HG02642 (cell line): Measurements from ENCODE around the gene SNAP29.
"Not testable (repeated sequence)": the region's sequence is repeated elsewhere in the genome, so short reads cannot be mapped to it uniquely, and the experiment has no call there.

ENCODE experiments used
- ATAC-seq: cut with Tn5 transposase; IDR thresholded peaks from one replicate; pipeline ENCODE4 v1.9.1; 2021; ENCODE audit warnings: mild to moderate bottlenecking; ENCODE audit not compliant: unreplicated experiment, poor library complexity

The SNAP29 gene

DNA sequence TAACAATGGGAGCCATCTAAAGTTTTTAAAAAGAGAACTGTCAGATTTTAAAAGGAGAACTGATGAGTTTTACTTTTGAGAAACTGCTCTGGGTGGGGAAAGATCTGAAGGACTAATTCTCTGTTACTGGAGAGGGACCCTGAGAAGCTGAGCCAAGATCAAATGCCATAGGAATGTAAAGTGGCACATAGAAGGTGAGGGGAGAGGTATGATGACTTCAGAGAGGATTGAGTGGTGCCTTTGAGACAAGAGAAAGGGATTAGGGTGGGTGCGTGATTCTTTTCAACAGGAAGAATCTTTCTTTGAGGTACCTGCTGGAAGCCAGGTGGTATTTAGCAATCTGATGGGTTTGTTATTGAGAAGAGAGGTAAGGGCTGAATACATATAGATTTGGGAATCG is 67.4 kb downstream of the SNAP29 start:
- no peak for ATAC-seq

DNA sequence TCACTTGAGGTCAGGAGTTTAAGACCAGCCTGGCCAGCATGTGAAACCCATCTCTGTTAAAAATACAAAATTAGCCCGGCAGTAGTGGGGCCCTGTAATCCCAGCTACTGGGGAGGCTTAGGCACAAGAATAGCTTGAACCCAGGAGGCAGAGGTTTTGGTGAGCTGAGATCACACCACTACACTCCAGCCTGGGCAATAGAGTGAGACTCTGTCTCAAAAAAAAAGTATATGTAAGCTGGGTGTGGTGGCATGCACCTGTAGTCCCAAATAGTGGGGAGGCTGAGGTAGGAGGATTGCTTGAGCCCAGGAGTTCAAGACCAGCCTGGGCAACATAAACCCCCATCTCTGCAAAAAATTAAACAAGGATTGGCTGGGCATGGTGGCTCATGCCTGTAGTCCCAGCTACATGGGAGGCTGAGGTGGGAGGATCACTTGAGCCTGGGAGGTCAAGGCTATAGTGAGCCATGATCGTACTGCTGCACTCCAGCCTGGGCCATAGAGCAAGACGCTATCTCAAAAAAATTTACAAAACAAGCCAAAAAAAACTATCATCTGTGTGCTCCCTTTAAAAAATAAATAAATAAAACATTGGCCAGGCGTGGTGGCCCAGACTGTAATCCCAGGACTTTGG is 69.2 kb downstream of the SNAP29 start:
- no peak for ATAC-seq

DNA sequence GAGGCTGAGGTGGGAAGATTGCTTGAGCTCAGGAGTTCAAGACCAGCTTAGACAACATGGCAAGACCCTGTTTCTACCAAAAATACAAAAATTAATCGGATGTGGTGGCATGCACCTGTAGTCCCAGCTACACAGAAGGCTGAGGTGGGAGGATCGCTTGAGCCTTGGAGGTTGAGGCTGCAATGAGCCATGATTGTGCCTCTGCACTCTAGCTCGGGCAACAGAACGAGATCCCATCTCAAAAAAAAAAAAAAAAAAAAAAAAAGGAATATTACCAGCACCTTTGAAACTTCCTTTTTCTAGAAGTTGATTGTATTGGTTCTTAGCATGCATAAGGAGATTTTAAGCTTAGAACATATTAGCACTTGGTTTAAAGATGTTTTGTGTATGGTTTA is 69.8 kb downstream of the SNAP29 start:
- ATAC-seq: no peak

DNA sequence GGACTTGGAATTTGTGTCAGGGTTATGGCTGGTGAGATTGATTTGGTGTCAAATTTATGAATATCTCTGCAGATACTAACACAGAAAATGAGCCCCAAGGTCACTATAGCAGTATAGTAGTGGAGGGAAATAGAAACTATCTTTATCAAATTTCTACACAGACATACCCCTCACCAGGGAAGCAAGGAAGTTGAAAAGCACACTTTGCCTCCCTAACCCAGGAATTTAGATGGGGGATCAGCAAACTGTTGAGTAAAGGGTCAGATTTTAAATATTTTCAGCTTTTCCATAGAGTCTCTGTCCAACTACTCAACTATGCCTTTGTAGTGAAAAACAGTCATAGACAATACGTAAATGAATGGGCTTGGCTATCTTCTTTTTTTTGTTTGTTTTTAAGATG is 71.2 kb downstream of the SNAP29 start:
- ATAC-seq: no peak

DNA sequence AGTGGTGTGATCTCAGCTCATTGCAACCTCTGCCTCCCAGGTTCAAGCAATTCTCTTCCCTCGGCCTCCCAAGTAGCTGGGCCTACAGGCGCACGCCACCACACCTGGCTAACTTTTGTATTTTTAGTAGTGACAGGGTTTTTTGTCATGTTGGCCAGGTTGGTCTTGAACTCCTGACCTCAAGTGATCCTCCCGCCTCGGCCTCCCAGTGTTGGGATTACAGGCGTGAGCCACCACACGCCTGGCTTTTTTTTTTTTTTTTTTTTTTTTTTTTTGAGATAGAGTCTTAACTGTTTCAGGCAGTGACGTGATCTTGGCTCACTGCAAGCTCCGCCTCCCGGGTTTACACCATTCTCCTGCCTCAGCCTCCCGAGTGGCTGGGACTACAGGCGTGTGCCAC is 71.6 kb downstream of the SNAP29 start:
- not testable (repeated sequence) for ATAC-seq

DNA sequence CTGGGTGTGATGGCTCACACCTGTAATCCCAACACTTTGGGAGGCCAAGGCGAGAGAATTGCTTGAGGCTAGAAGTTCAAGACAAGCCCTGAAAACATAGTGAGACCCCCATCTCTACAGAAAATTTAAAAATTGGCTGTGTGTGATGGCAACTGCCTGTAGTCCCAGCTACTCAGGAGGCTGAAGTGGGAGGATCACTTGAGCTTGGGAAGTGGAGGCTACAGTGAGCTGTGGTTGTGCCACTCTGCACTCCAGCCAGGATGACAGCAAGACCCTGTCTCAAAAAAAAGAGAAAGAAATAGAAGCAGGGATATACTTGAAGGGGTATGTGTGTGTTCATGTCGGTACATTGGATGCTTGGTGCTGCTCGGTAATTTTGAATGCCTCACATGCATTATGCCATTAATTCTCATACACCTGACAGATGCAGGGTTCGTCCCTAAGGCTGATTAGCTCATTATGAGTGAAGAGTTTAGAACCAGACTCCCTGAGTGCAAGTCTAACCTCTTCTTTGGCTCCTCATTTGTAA is 72.4 kb downstream of the SNAP29 start:
- ATAC-seq: no peak

DNA sequence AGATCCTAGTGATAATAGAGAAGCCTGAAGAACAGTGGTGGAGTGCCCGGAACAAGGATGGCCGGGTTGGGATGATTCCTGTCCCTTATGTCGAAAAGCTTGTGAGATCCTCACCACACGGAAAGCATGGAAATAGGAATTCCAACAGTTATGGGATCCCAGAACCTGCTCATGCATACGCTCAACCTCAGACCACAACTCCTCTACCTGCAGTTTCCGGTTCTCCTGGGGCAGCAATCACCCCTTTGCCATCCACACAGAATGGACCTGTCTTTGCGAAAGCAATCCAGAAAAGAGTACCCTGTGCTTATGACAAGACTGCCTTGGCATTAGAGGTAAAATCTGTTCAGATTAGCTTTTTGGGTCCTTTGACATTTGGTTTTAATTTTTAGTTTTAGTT is 75.1 kb downstream of the SNAP29 start:
- no peak for ATAC-seq

DNA sequence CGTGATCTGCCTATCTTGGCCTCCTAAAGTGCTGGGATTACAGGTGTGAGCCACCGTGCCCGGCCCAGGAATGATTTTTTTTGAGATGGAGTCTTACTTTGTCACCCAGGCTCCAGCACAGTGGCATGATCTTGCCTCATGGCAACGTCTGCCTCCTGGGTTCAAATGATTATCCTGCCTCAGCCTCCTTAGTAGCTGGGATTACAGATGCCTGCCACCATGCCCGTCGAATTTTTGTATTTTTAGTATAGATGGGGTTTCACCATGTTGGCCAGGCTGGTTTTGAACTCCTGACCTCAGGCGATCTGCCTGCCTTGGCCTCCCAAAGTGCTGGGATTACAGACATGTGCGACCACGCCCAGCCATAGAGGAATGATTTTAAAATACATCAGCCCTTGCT is 76.2 kb downstream of the SNAP29 start:
- ATAC-seq: not testable (repeated sequence)

DNA sequence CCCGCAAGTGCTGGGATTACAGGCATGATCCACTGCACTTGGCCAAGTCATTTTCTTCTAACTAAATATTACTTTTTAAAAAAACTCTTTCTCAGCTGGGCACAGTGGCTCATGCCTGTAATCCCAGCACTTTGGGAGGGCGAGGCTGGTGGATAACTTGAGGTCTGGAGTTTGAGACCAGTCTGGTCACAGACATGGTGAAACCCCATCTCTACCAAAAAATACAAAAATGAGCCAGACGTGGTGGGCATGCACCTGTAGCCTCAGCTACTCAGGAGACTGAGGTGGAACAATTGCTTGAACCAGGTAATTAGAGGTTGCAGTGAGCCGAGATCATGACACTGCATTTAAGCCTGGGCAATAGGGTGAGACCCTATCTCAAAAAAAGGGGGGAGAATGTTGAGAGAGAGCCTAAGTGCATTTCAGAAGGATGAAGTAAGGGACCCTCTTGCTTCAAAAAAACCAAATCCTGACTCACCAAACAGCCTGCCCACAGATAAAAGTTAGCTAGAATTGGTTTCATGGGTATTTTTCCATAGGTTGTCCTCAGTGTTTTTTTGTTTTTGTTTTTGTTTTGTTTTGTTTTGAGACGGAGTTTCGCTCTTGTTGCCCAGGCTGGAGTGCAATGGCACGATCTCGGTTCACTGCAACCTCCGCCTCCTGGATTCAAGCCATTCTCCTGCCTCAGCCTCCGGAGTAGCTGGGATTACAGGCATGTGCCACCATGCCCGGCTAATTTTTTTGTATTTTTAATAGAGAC is 77.2 kb downstream of the SNAP29 start:
- not testable (repeated sequence) for ATAC-seq

DNA sequence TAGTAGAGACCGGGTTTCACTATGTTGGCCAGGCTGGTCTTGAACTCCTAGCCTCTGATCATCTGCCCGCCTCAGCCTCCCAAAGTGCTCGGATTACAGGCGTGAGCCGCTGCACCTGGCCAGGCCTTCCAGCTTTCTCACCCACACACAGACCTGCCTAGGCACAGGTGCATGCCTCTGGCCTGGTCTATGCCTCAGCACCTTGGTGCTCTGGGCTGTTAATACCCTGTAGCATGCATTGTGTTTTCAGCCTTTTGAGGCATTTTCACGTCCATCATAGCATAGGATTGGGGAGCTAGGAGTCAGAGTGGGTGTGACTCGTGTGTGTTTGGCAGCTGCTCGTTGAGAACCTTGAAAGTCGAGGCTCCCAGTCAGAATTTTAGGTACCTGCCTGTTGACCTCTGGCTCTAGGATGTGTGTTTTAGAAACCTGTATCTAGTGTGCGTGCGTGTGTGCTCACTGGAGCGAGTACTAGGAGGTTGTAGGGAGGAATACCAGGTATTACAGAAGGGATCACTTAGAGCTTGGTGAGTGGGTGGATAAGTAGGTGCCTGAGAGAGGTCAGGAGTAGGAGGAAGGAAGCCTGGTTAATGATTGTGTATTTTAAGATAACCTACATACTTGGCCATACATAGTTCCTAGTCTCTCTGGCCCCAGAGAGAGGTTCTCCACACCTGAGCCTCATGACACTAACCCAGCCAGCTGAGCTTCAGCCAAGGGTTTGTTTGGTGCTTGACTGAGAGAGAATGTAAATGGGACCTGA is 78.4 kb downstream of the SNAP29 start:
- ATAC-seq: no peak

DNA sequence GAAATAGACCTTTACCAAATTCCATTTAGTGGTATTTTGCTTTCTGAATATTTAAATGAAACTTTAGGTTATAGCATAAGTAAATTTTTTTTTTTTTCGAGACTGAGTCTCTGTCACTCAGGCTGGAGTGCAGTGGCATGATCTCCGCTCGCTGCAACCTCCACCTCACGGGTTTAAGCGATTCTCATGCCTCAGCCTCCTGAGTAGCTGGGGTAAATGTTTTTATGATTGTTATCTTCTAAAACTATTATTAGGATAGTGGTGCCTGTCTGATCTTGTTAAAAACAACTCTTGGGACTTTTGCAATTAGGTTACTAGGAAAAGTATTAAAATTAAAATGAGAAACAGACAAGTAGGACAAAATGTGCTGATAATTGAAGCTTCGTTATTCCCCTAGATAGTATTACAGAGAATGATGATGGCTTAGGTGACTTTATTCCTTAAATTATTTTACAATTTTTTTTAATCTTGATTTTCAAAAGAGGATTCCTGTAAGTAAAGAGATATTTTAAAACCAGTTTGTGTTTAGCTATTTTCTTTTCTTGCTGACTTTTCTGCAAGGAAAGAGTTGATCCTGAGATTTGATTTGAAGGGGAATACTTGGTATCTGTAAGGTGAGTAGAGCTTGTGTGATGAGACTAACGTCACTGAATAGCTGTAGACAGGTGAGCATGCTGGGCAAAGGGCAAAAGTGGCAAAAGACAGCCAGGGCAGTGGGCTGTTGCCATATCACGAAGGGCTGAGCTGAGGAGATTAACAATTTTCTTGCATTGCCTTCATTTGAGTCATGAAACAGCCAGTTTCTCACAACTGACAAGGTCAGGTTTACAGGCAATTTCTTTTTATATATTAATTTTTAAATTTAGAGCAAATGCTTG is 79.2 kb downstream of the SNAP29 start:
- no peak for ATAC-seq

DNA sequence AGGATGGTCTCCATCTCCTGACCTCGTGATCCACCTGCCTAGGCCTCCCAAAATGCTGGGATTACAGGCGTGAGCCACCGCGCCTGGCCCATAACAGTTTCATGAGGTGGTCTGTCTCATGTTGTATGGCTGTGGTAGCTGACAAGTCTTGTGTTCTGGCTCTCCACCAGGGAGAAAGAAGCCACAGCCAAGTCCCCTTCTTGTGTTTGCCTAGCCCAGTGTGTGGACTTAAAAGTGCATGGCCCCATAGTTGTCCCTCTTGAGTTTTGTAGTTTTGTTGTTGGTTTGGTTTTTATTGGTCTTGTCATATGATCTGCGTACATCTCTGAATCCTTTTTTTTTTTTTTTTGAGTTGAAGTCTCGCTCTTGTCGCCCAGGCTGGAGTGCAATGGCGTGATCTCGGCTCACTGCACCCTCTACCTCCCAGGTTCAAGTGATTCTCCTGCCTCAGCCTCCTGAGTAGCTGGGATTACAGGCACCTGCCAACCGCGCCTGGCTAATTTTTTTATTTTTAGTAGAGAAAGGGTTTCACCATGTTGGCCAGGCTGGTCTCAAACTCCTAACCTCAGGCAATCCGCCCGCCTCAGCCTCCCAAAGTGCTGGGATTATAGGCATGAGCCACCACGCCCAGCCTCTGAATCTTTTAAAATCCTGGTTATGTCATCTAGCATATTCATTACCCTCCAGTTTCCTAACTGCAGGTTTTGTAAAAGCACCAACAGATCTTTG is 80.8 kb downstream of the SNAP29 start:
- not testable (repeated sequence) for ATAC-seq

DNA sequence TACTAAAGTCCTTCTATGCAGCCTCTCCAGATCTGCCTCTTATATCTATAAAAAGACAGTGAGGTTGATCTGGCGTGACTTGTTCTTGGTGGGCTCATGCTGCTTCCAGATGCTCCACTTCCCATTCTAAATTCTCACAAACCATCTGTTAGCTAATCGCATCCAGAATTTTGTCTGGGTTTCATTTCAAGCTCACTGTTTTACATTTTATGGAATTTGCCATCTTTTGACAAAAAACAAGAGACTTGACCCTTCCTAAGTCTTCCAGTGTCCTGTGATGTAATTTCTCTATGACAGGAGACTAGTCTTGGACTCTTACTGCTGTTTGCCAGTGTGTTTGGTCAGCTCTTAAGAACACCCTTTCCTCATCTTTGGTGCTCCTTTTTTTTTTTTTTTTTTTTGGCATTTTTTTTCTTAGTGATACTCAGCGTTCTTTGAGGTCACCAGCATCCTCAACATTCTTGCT is 81.4 kb downstream of the SNAP29 start:
- no peak for ATAC-seq
